Dermis microvascular lymphatic vessel endothelial cell (primary cell): ENCODE measurements around the gene BCAM. TPM values are rescaled to one million over a fixed set of nuclear protein-coding genes. Genes with fewer than 3 reads are reported as not detected.
"Not testable (repeated sequence)": the region's sequence is repeated elsewhere in the genome, so short reads cannot be mapped to it uniquely, and the experiment has no call there.

Experiments
- DNase-seq, 2 donors: peaks; one replicate each; pipeline versions ENCODE4 v3.0.0 to v3.0.0-alpha.2; 2010; ENCODE audit warnings: low read depth in 2 of 2
- total RNA-seq: library from RNA; depleted of rRNA; stranded (reverse); fragments of >200 nt; gene quantifications from 2 replicates; pipeline ENCODE4 v1.2.1, GENCODE V29; 2014

BCAM gene, protein sequence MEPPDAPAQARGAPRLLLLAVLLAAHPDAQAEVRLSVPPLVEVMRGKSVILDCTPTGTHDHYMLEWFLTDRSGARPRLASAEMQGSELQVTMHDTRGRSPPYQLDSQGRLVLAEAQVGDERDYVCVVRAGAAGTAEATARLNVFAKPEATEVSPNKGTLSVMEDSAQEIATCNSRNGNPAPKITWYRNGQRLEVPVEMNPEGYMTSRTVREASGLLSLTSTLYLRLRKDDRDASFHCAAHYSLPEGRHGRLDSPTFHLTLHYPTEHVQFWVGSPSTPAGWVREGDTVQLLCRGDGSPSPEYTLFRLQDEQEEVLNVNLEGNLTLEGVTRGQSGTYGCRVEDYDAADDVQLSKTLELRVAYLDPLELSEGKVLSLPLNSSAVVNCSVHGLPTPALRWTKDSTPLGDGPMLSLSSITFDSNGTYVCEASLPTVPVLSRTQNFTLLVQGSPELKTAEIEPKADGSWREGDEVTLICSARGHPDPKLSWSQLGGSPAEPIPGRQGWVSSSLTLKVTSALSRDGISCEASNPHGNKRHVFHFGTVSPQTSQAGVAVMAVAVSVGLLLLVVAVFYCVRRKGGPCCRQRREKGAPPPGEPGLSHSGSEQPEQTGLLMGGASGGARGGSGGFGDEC
- 14.9 and 40.6 TPM in 2 replicates for total RNA-seq

DNA sequence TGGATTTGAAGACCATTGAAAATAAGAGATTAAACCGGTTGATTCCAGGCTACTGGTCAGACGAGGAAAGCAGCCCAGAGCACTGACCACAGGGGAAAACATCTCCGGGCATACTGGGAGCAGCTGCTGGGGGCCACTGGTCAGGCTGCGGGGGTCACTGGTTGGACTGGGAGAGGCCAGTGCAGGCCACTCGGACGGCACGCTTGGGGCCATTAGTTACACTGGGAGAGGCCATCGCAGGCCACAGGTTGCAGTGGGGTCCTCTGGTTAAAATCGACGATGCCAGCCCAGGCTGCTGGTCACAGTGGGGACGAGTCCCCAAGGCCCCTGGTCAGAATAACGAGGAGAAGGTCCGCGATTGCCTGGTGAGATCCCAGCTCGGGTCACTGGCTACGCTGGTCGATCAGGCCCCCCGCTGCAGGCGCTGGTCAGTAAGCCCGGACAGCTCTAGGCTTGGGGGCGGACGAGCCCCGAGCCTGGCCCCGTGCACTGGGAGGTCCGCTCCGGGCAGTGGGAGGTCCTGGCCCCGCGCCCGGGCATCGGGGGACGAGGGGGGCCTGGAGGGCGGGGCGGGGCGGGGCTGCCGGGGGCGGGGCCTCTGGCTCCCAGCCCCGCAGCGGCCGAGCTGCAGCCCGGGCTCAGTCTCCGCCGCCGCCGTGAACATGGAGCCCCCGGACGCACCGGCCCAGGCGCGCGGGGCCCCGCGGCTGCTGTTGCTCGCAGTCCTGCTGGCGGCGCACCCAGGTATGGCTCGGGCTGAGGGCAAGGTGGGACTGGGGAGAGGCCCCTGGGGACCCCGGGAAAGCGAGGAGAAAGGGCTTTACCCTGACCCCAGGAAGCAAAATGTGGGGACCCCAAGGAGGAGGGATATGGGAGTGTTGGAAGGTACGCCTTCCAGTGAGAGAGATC lies at the start of gene BCAM:
BCAM (plus strand) TSS at position 641 of the 909 bp plus-strand sequence; CDS start at position 663, 22 bp downstream.
- peak in 1 of 2 donors; percentile 71 for DNase-seq

DNA sequence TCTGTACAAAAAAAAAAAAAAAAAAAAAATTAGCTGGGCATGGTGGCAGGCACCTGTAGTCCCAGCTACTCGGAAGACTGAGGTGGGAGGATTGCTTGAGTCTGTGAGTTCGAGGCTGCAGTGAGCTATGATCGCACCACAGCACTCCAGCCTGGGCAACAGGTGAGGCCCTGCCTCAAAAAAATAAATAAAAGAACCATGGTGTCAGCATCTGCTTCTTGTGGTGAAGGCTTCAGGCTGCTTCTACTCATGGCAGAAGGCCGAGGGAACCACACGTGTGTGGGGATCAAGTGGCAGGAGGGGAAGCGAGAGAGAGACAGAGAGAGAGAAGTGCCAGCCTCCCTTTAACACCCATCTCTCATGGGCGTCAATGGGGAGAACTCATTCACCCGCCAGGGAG lies 46.9 kb upstream of the BCAM start:
- DNase-seq = no peak

DNA sequence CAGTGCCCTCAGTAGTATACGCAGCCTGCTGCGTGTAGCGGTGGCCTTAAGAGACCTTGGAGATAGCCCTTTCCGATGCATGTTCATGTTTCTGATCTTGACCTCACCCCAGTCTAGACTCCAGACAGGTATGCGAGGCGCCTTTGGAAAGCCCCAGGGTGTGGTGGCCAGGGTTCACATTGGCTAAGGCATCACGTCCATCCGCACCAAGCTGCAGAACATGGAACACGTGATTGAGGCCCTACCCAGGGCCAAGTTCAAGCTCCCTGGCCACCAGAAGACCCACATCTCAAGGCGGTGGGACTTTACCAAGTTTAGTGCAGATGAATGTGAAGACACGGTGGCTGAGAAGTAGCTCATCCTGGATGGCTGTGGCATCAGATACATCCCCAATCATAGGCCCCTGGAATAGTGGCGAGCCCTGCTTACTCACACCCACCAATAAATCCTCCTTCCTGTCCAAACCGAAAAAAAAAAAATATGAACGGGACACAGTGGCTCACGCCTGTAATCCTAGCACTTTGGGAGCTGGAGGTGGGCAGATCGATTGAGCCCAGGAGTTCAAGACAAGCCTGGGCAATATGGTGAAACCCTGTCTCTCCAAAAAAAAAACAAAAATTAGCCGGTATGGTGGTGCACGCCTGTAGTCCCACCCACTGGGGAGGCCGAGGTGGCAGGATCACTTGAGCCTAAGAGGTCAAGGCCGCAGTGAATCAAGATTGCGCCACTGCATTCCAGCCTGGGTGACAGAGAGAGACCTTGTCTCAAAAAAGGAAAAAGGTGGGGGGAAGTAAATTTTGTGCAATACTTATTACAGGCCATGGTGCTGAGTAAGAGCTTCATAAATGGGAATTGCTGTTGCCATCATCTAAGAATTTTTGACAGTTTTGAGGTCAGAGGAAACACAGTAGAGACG lies 43.6 kb upstream of the BCAM start:
- no peak for DNase-seq

DNA sequence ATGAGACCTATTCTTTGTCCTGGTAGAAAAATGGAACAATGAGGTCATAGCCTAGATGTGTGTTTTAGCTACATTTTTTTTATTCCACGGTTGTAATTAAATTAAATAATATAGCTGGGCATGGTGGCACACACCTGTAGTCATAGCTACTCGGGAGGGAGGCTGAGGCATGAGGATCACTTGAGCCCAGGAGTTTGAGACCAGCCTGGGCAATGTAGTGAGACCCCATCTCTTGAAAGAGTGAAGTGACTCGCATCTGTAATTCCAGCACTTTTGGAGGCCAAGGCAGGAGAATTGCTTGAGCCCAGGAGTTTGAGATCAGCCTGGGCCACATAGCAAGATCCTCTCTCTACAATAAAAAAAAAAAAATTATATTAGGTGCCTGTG lies 43.0 kb upstream of the BCAM start:
- DNase-seq = no peak

DNA sequence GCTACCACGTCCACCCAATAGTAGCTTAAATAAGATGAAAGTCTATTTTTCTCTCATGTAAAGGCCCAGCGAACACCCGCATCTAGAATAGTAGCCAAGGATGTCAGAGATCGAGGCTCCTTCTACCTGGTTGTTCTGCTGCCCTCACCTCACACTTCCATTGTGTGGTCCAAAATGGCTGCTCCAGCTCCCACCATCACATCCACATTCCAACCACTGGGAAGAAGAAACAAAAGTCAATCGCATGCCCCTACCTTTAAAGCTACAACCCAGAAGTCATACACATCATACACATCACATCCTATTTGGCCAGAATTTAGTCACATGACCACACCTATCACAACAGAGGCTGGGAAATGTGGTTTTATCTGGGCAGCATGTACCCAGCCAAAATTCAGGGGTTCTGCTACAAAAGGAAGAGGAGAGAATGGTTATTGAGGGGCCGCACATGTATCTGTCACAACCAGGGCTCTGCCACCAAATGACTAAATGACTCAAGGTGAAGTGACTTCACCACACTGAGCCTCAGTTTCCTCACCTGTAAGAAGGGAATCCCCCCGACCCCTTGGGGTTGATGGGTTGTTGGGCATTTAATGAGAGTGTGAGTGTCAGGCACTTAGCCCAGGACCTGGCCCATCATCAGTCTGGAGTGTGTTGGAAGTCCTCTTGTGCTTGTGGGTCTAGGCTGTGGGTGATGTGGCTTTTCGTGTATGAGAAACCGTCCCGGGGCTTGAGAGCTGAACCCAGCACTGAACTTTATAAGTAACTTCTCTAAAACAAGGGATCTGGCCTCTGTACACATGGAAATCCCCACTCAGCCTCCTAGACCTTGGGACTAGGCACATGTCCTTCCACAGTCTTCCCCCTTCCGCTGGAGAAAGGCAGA lies 41.4 kb upstream of the BCAM start:
- DNase-seq = no peak

DNA sequence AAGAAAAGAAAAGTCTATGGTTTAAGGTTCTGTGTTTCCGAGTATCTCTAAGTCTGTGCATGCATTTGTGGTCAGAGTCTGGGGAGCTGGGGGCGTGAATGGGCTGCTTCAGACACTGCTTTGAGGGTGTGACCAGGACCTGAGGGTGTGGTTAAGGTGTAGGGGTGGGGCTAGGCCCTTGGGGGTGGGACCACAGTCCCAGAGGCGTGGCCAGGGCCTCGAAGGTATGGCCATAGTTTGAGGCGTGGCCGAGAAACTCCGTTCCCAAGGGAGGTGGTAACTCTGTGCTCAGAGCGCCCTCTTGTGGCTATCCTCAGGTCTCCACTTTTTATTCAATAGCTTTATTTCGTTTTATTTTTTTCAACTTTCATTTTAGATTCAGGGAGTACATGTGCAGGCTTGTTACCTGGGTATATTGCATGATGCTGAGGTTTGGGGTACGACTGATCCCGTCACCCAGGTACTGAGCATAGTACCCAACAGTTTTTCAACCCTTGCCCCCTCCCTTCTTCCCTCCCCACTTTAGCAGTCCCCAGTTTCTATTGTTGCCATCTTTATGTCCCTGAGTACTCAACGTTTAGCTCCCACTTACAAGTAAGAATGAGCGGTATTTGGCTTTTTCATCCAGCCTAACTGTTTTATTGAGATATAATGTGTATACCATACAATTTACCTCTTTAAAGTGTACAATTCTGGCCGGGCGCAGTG lies 38.2 kb upstream of the BCAM start:
- peak; percentile 88 to 94 for DNase-seq

DNA sequence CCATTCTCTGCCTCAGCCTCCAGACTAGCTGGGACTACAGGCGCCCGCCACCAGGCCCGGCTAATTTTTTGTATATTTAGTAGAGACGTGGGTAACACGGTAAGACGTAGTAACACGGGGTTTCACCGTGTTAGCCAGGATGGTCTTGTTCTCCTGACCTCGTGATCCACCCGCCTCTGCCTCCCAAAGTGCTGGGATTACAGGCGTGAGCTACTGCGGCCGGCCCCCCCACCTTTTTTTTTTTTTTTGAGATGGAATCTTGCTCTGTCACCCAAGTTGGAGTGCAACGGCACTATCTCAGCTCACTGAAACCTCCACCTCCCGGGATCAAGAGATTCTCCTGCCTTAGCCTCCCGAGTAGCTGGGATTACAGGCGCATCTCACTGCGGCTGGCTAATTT lies 36.8 kb upstream of the BCAM start:
- not testable (repeated sequence) for DNase-seq

DNA sequence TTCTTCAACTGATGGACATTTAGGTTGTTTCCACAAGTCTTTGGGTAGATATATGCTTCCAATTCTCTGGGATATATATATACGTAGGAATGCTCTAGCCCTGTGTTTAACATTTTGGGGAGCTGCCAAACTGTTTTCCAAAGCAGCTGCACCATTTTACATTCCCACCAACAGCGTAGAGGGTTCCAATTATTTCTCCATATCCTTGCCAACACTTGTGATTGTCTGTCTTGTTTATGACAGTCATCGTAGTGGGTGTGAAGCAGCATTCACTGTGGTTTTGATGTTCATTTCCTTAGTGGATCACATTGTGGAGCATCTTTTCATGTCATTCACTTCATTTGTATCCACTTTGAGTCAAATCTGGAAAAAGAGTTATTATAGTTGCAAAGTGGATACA lies 35.9 kb upstream of the BCAM start:
- no peak for DNase-seq

DNA sequence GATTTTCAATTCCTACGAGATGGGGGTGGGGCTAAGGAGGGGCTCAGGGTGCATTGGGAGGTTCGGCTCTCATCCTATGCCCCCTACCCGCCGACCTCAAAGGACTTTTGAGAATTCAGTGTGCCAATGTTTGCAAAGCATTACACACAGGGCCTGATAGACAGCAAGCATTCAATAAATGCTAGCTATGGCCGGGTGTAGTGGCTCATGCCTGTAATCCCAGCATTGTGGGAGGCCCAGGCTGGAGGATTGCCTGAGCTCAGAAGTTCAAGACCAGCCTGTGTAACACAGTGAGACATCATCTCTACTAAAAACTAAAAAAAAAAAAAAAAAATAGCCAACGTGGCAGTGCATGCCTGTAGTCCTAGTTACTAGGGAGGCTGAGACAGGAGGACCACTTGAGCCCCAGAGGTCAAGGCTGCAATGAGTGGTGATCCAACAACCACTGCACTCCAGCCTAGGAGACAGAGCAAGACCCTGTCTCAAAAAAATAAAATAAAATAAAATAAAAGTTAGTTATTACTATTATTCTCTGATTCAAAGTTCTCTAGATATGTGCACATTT lies 33.1 kb upstream of the BCAM start:
- no peak for DNase-seq

DNA sequence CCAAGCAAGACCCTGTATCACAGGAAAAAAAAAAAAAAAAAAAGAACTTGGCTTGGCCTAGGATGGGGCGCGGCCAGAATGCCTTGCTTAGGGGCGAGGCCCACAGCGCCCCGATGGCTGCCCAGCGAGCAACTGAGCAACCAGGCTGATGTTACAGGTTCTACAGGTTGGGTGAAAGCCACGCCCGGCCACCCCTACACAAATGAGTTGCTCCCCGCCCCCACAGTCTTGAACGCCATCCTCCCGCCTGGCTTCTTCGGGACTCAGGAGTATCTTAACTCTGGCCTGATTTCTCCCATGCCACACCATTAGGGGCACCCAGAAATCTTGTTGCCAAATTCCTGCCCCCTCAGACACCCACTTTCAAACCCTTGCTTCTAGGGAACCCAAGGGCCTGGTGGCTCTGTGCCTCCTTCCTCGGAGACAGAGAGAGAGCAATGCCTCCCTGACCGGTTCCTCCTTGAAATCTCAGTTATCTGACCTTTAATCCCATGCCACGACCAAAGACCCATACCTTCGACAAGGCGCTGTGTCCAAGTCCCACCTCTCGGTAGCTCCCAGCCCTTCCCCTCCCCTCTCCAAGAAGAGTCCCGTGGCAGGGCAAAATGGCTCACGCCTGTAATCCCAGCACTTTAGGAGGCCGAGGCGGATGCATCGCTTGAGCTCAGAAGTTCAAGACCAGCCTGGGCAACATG lies 32.4 kb upstream of the BCAM start:
- no peak for DNase-seq

DNA sequence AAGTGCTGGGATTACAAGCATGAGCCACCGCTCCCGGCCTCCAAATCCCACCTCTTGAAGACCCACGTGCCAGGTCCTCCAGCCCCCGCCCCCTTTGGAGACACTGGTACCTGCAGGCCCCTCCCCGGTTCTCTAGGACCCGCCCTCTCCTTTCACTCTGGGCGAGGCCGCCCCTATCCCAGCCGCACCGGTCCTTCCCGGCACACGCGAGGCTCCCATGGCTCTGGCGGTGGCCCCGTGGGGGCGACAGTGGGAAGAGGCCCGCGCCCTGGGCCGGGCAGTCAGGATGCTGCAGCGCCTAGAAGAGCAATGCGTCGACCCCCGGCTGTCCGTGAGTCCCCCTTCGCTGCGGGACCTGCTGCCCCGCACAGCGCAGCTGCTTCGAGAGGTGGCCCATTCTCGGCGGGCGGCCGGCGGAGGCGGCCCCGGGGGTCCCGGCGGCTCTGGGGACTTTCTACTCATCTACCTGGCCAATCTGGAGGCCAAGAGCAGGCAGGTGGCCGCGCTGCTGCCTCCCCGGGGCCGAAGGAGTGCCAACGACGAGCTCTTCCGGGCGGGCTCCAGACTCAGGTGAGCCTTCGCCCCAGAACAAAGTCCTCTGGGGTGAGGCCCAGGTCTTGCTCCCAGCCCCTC lies 31.1 kb upstream of the BCAM start, which contains the start of gene CBLC:
CBLC (plus strand) TSS at position 176 of the 633 bp plus-strand sequence; CDS start at position 218, 42 bp downstream.
- DNase-seq = no peak

DNA sequence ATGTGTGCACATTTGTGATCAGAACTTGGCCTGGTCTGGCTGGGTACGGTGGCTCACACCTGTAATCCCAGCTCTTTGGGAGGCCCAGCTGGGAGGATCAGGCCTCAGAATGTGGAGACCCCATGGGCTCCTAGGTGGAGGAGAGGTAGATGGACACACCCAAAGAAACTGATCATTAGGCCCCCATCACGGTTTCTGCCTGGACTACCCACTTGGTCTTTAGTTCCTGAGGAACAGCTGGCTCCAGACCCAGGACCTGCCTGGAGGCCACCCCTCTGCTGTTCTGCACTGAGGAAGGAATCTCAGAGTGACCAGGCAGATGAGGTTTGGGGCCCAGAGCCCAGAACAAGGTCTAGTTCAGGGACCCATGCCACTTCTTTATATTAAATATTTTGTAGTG lies 29.8 kb upstream of the BCAM start:
- DNase-seq = no peak

DNA sequence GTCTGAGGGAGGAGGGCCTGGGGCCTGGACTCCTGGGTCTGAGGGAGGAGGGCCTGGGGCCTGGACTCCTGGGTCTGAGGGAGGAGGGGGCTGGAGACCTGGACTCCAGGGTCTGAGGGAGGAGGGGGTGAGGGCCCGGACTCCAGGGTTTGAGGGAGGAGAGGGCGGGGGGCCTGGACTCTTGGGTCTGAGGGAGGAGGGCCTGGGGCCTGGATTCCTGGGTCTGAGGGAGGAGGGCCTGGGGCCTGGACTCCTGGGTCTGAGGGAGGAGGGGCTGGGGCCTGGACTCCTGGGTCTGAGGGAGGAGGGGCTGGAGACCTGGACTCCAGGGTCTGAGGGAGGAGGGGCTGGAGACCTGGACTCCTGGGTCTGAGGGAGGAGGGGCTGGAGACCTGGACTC lies 27.2 kb upstream of the BCAM start:
- not testable (repeated sequence) for DNase-seq

DNA sequence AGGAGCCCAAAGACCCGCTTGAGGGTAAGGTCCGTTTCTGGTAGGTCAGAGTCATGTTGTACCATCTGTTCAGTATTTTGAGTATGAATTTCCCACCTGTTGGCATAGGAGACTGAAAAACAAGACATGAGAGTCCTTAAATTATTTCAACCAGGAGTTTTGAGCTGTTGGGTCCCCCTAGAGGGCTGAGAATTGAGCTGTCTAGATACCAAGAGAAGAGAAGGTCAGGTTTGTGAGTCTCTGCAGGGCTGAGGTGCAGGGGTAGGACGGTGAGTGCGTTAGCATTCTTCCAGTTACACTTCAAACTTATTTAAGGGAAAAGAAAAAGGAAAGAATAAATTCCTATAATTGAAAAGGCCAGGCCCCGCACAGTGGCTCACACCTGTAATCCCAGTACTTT lies 26.2 kb upstream of the BCAM start:
- DNase-seq = no peak

DNA sequence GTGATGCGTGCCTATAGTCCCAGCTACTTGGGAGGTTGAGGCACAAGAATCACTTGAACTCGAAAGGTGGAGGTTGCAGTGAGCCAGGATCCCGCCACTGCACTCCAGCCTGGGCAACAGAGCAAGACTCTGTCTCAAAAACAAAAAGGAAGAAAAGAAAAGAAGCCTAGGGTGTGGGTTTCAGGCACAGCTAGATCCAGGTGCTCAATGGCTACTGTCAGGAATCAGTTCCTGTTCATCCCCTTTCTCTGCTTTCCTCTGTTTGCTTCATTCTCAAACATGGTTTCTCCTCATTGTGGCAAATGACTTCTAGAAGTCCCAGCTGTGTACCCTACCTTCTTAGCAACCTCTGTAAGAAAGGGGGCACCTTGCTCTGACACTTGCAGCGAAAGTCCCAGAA lies 25.4 kb upstream of the BCAM start:
- no peak for DNase-seq

DNA sequence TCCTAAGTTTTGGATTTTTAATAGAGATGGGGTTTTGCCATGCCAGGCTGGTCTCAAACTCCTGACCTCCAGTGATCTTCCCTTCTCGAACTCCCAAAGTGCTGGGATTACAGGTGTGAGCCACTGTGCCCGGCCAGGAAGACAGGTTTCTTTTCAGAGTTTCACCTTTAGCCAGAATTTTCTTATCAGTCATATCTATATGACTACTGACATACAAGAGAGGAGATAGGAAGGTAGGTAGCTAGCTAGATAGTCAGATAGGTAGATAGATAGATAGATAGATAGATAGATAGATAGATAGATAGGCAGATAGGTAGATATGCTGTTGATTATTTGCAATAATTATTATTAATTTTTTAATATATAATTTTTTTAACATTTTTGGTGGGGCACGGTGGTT lies 23.6 kb upstream of the BCAM start:
- no peak for DNase-seq

DNA sequence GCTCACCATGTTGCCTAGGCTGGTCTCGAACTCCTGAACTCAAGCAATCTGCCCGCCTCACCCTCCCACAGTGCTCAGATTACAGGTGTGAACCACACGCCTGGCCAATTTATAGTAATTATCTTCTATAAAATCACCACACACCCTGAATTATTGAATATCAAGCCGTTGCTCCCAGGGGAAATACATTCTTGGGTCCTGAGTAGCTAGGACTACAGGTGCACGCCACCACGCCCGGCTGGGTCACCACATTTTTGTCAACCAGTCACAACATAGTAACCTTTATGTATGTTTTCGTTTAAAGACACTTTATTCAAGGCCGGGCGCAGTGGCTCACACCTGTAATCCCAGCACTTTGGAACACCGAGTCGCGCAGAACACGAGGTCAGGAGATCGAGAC lies 22.9 kb upstream of the BCAM start:
- no peak for DNase-seq

DNA sequence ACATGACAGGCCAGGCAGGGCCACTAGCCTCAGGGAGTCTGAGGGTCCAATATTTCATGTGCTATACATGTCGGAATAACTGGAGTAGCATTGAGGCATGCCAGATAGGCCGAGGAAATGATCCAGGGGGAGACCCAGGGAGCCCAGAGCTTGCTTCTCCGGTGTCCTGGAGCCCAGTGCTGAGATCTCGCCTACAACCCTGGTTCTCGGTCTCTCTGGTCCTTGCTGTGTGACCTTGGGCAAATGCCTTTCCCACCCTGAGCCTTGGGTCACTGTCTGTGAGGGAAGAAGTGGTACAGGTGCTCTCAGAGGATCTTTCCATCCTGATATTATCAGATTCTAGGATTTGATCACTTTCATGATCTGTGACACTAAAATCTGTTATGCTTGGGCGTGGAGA lies 19.9 kb upstream of the BCAM start:
- DNase-seq = no peak
